Measurements from ENCODE around the gene FAM81A. TPM values are rescaled to one million over a fixed set of nuclear protein-coding genes. Genes with fewer than 3 reads are reported as not detected.
"Not testable (repeated sequence)": the region's sequence is repeated elsewhere in the genome, so short reads cannot be mapped to it uniquely, and the experiment has no call there.

Gene FAM81A
- total RNA-seq, 1 experiment from 2014 or later = 22.7 TPM

DNA sequence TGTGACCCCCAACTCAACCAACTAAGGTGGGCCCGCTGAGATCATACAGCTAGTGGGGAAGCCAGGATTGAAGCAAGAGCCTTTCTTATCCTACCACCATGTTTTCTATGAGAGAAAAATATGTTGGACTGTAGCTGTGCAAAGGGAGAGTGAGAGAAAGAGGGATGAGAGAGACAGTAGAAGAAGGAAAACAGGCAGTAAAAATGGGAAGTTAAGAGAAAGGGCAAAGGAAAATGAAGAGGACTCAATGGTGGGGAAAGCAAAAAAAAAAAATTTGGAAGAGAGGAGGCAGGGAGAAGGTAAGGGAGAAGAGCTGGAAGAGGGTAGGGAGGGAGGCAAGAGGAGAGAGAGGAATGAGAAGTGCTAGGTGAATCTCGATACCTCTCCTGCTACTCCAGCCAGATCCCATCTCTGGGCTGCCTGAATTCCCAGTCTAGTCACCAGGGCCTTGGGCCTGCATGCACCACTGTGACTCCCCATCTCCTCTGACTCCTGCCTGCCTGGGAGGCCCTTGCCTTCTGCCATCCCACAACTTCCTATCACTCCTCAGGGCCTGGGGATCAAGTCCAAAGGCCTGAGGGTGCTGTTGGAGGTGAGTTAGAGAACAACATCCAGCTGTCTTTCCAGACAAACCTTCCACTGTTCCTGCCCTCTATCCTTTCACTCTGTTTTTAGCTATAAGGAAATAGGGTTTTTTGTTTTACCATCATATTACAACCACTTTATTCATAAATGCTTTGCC is 15.7 kb downstream of the FAM81A start:
- DNase-seq (ENCODE audit: low read depth, low spot score) = peak; percentile 89
- in situ Hi-C loops (cut with HindIII; ENCODE audit: low pct_unique_long_range_greater_than_20kb, low sequenced_read_pairs) = no loop called here

DNA sequence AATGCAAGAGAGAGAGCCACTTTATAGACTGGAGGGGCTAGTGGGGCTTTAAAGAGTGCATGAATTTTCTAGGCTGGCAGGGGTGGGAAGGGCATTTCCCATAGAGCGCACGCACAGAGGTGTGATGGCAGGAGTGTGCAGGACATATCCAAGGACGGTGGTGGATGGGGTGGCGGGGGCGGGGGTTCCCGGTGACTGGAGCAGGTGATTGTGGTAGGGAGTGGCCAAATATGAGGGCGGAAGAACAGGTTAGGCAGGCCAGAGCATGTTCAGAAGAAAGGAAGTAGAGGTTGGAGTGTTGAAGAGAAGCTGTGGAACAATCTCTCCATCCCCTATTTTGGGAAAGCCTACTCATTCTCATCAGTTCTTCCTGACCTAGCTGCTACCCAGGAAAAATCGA is 18.1 kb downstream of the FAM81A start:
- DNase-seq (ENCODE audit: low read depth, low spot score) = no peak
- in situ Hi-C loops (cut with HindIII; ENCODE audit: low pct_unique_long_range_greater_than_20kb, low sequenced_read_pairs) = no loop called here

DNA sequence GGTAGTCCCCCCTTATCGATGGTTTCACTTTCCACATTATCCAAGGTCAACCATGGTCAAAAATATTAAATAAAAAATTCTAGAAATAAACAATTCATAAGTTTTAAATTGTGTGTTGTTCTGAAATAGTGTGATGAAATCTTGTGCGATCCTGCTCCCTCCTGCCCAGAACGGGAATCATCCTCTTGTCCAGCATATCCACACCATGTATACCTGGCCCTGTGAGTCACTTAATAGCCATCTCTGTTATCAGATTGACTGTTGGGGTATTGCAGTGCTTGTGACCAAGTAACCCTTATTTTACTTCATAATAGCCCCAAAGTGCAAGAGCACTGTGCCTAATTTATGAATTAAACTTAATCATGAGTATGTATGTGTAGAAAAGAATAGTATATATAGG is 19.1 kb downstream of the FAM81A start:
- no peak for DNase-seq (ENCODE audit: low read depth, low spot score)
- in situ Hi-C loops (cut with HindIII; ENCODE audit: low pct_unique_long_range_greater_than_20kb, low sequenced_read_pairs) = no loop called here

DNA sequence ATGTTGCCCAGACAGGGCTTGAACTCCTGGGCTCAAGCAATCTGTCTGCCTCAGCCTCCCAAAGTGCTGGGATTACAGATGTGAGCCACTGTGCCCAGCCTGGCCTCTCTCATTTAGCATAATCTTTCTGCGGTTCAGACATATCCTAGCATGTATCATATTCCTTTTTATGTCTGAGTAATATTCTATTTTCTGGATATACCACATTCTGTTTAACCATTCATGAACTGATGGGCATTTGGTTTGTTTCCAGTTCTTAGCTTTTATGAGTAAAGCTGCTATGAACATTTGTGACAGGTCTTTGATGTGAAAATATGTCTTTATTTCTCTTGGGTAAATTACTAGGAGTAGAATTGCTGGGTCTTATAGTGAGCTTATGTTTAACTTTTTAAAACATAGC is 23.5 kb downstream of the FAM81A start:
- in situ Hi-C loops (cut with HindIII; ENCODE audit: low pct_unique_long_range_greater_than_20kb, low sequenced_read_pairs) = no loop called here
- DNase-seq (ENCODE audit: low read depth, low spot score) = no peak

DNA sequence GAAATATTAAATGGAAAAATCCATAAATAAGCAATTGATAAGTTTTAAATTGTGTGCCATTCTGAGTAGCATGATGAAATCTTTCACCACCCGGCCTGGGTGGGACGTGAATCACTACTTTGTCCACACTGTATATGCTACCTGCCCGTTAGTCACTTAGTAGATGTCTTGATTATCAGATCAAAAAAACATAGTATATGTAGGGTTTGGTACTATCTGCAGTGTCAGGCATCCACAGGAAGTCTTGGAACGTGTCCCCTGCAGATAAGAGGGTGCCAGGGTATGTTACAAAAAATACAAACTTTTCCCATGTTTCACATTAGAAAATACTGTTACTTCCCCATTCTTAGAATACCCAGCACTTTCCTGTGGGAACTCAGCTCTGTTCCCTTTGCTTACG is 35.2 kb downstream of the FAM81A start:
- no peak for DNase-seq (ENCODE audit: low read depth, low spot score)

DNA sequence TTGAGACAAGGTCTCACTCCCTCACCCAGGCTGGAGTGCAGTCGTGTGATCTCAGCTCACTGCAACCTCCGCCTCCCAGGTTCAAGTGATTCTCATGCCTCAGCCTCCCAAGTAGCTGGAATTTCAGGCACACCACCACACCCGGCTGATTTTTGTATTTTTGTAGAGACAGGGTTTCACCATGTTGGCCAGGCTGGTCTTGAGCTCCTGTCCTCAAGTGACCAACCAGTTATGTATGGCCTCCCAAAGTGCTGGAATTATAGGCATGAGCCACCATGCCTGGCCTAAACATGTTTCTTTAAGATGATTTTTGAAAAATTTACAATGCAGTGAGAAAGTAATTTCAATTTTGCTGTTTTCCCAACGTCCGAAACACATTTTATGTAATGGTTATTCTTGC is 37.2 kb downstream of the FAM81A start:
- DNase-seq (ENCODE audit: low read depth, low spot score); in situ Hi-C loops (cut with HindIII; ENCODE audit: low pct_unique_long_range_greater_than_20kb, low sequenced_read_pairs): not testable (repeated sequence)

More for the DNA sequence above, 35.2 kb downstream of the FAM81A start:
- in situ Hi-C loops (cut with HindIII; ENCODE audit: low pct_unique_long_range_greater_than_20kb, low sequenced_read_pairs) = no loop called here

DNA sequence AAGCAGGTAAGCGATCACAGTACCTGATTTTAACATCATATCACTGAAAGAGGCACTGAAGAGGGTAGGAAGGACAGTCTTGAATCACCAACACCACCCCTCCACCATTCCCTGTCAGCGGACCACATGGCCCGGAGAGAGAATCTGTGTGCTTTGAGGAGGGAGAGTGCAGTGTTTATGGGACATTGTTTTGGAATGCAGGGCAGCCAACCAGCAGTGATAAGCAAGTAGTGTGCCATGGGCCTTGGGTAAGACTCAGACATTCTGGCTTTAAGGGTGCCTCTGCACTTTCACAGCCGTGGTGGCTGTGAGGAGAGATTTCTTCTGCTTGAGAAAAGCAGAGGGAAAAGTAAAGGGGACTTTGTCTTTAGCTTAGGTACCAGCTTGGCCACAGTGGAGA is 46.4 kb downstream of the FAM81A start:
- in situ Hi-C loops (cut with HindIII; ENCODE audit: low pct_unique_long_range_greater_than_20kb, low sequenced_read_pairs) = no loop called here
- no peak for DNase-seq (ENCODE audit: low read depth, low spot score)

DNA sequence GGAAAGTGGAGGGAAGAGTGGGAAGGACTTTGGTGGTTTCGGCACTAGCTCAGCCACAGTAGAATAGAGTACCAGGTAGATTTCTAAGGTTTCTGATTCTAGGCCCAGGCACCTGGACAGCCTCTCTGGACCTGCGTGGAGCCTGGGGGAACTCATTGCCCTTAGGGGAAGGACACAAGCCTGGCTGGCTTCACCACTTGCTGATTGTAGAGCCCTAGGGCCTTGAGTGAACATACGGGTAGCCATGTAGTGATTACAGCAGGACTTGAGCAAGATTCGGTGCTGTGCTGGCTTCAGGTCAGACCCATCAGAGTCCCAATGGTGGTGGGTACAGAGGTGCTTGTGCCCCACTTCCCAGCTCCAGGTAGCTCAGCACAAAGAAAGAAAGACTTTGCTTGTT is 47.0 kb downstream of the FAM81A start:
- no peak for DNase-seq (ENCODE audit: low read depth, low spot score)
- in situ Hi-C loops (cut with HindIII; ENCODE audit: low pct_unique_long_range_greater_than_20kb, low sequenced_read_pairs) = no loop called here

DNA sequence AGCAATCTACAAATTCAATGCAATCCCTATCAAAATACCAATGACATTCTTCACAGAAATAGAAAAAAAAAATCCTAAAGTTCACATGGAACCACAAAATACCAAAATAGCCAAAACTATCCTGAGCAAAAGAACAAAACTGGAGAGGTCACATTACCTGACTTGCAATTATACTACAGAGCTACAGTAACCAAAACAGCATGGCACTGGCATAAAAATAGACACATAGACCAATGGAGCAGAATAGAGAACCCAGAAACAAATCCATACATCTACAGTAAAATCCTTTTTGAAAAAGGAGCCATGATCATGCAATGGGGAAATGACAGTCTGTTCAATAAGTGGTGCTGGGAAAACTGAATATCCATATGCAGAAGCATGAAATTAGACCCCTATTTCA is 51.5 kb downstream of the FAM81A start:
- in situ Hi-C loops (cut with HindIII; ENCODE audit: low pct_unique_long_range_greater_than_20kb, low sequenced_read_pairs); DNase-seq (ENCODE audit: low read depth, low spot score): not testable (repeated sequence)

DNA sequence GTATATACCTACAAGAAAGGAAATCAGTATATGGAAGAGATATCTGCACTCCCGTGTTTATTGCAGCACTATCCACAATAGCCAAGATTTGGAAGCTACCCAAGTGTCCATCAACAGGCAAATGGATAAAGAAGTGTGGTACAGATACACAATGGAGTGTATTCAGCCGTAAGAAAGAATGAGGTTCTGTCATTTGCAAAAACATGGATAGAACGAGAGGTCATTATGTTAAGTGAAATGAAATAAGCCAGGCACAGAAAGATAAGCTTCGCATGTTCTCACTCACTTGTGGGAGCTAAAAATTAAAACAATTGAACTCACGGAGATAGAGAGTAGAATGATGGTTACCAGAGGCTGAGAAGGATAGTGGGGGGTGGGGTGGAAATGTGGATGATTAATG is 53.1 kb downstream of the FAM81A start:
- in situ Hi-C loops (cut with HindIII; ENCODE audit: low pct_unique_long_range_greater_than_20kb, low sequenced_read_pairs) = no loop called here
- peak; percentile 54 for DNase-seq (ENCODE audit: low read depth, low spot score)

DNA sequence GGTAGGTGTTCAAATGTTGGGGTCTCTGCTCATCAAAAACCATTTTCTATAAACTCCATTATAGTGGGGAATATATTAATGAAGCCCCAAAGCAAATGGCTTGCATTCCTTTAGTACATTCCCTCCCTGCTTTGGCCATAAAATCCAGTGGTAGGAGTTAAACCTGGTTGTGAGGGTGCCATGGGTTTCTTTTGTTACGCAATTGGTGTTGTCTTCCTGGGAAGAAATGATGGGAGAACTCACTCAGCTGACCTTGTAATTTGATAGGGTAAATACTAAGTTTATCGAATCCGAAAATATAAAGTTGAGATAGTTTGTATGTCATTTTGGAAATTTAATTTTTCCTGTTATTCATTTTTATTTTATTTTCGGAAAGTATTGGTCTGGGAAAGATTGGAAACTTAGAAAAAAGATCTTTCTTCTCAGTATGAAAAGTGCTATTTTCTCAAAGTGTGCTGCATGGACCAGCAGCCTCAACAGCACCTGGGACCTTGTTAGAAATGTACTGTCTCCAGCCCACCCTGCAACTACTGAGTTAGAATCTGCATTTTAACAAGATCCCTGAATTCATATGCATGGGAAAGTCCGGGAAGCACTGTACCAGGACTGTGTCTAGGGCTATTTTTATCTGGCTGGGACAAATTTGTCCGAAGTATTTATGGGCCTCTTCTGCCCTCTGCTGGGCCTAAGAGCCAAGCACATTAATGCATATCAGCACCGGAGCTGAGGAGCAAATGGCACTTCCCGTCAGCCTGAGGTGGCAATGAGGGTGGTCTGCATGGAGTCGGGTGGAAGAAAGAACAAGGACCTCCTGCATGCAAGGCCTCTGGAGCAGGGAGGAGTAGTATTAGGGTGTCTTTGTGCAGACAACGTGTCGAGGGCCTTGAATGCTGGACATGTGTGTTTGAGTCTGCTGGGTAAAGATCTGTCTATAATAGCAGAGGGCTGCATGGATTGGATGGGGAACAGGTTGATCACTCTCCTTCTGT is 54.7 kb downstream of the FAM81A start:
- in situ Hi-C loops (cut with HindIII; ENCODE audit: low pct_unique_long_range_greater_than_20kb, low sequenced_read_pairs) = no loop called here
- peak; percentile 84 for DNase-seq (ENCODE audit: low read depth, low spot score)

DNA sequence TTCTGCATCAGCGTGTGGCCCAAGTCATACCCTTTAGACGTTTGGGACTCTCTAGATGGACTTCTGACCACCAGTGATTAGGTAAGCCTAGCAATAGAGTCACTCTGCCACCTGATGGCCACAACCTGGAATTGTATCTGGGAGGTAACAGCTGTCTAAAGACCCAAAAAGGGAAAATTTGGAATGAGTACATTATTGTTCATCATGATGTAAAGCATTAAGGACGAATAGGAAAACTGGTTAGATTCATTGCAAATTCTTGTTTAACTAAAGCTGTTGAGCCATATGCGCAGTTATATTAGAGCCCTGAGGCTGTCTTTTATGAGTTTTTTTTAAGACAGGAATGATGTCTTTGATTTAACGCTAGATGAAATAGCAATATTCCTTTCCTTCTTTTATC is 63.6 kb downstream of the FAM81A start:
- peak; percentile 82 for DNase-seq (ENCODE audit: low read depth, low spot score)
- in situ Hi-C loops (cut with HindIII; ENCODE audit: low pct_unique_long_range_greater_than_20kb, low sequenced_read_pairs) = loop anchor here (10.0 to 25.0 kb wide), 2 partner anchors 364 to 497 kb away; no protein-coding TSS in a partner anchor

DNA sequence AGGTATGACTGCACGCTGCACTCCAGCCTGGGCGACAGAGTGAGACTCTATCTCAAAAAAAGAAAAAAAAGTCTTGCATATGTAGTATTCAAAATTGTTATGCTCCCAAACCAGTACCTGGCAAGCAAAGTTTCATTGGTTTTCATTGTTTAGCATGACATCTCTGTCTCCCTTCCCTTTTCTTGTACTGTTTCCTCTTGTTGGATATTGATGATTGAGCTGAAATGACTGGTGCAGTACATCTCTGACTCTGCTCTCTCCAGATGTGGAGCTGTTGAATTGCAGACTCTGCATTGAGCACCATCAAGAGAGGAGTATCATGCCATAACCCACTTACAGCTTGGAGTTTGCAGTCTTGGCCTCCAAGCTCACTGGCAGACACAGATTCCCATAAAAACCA is 77.2 kb downstream of the FAM81A start:
- in situ Hi-C loops (cut with HindIII; ENCODE audit: low pct_unique_long_range_greater_than_20kb, low sequenced_read_pairs) = loop anchor here (25.0 kb wide), 1 partner anchor 378 kb away; no protein-coding TSS in a partner anchor
- no peak for DNase-seq (ENCODE audit: low read depth, low spot score)

DNA sequence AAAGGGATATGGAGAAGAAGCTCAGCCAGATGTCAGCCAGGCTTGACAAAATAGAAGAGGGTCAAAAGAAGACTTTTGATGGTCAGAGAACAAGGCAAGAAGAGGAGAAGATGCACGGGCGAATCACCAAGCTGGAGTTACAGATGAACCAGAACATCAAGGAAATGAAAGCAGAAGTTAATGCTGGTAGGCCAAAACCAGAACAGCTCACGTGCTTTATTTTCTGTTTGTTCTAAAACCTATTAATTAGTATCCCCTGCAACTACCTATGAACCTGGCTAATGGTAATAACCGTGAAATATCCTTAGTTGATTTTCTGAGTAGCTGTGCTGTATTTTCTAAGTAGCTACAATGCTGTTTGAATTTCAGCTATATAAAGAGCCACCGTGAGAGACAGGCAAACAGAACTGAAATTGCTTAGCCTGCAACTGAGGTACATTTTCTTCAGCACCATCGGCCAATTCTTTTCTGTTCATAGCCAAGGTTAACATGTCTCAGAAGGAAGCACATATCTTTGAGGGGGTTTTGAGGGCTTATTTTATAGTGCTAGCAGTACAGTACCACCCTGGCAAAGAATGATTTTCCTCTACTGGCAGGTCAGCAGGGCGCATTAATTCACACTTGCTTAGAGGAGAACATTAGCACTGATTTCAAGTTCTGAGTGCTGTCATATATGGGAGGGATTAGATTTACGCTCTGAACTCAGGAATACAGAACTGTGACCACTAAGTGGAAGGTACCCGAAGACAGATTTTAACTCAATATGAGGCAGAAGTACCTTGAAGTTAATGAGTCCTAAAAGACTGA is 78.9 kb downstream of the FAM81A start:
- no peak for DNase-seq (ENCODE audit: low read depth, low spot score)
- in situ Hi-C loops (cut with HindIII; ENCODE audit: low pct_unique_long_range_greater_than_20kb, low sequenced_read_pairs) = loop anchor here (25.0 kb wide), 1 partner anchor 380 kb away; no protein-coding TSS in a partner anchor

DNA sequence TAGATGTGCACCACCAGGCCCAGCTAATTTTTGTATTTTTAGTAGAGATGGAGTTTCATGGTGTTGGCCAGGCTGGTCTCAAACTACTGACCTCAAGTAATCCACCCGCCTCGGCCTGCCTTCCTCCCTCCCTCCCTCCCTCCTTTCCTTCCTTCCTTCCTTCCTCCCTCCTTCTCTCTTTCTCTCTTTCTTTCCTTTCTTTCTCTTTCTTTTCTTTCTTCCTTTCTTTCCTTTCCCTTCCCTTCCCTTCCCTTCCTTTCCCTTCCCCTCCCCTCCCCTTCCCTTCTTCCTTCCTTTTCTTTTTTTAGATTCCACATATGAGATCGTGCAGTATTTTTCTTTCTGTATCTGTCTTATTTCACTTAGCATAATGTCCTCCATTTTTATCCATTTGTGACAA is 81.3 kb downstream of the FAM81A start:
- no peak for DNase-seq (ENCODE audit: low read depth, low spot score)
- in situ Hi-C loops (cut with HindIII; ENCODE audit: low pct_unique_long_range_greater_than_20kb, low sequenced_read_pairs) = loop anchor here (25.0 kb wide), 1 partner anchor 382 kb away; no protein-coding TSS in a partner anchor

DNA sequence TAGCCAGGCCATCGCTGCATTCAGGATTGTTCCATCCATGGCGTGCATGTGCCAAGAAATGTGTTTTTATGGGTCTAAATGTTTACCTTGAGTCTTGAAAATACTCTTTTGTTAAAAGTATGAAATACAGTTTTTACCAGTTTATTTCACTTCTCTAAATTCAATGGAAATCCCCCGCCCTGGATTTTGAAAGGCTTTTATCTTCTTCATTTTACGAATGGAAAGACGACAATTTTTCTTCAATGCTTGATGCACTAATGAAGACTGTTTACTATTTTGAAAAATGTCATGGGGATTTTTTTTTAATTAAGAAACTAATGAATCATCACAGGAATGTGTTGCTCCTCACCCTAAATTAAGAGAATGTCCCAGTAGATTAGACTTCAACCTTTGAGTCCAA is 83.5 kb downstream of the FAM81A start:
- in situ Hi-C loops (cut with HindIII; ENCODE audit: low pct_unique_long_range_greater_than_20kb, low sequenced_read_pairs) = loop anchor here (25.0 kb wide), 1 partner anchor 384 kb away; no protein-coding TSS in a partner anchor
- DNase-seq (ENCODE audit: low read depth, low spot score) = no peak

DNA sequence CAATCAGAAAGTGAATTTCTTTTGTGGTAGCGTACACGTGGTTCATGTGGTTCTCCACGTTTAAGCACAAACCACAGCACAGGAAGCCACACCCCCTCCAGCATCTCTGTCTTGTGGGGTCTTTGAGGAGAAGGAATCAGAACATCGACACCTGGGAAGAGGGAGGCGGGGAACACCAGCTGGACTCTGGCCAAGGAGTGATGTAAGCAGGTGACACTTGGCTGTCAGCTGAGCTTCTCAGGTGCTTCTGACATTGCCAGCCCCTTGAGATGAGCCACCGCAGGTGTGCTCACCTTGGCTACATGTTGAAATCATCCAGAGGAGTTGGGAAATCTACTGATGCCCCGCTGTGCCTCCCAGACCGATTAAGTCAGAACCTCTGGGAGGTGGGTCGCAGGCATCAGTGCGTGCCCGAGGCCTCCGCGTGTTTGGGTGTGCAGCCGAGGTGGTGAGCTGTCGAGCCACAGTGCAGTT is 85.0 kb downstream of the FAM81A start:
- in situ Hi-C loops (cut with HindIII; ENCODE audit: low pct_unique_long_range_greater_than_20kb, low sequenced_read_pairs) = loop anchor here (25.0 kb wide), 1 partner anchor 386 kb away; no protein-coding TSS in a partner anchor

More for the DNA sequence above, 85.0 kb downstream of the FAM81A start:
- no peak for DNase-seq (ENCODE audit: low read depth, low spot score)

Measured in SK-MEL-5 (cell line).